Fibroblast of villous mesenchyme (primary cell): ENCODE measurements around the gene RAPGEF5. TPM values are rescaled to one million over a fixed set of nuclear protein-coding genes. Genes with fewer than 3 reads are reported as not detected.

Experiments
- DNase-seq: peaks from one replicate; pipeline ENCODE4 v3.0.0-alpha.2; 2010; ENCODE audit warnings: low read depth
- H3K4me3 ChIP-seq: 2 replicates; pipeline ENCODE4 v1.5.1; 2011; ENCODE audit warnings: low read depth, mild to moderate bottlenecking, low read length
- total RNA-seq: library from RNA; depleted of rRNA; stranded (reverse); fragments of >200 nt; gene quantifications from 2 replicates; pipeline ENCODE4 v1.2.3, GENCODE V29; 2012
- TF ChIP-seq, protein P1 (sequence below): IDR thresholded peaks from 2 replicates; pipeline ENCODE4 v1.5.1; 2012; ENCODE audit warnings: low read depth, mild to moderate bottlenecking, low read length; ENCODE audit not compliant: insufficient read depth

RAPGEF5 gene
- total RNA-seq, 1 donor, result 0.86 TPM

DNA sequence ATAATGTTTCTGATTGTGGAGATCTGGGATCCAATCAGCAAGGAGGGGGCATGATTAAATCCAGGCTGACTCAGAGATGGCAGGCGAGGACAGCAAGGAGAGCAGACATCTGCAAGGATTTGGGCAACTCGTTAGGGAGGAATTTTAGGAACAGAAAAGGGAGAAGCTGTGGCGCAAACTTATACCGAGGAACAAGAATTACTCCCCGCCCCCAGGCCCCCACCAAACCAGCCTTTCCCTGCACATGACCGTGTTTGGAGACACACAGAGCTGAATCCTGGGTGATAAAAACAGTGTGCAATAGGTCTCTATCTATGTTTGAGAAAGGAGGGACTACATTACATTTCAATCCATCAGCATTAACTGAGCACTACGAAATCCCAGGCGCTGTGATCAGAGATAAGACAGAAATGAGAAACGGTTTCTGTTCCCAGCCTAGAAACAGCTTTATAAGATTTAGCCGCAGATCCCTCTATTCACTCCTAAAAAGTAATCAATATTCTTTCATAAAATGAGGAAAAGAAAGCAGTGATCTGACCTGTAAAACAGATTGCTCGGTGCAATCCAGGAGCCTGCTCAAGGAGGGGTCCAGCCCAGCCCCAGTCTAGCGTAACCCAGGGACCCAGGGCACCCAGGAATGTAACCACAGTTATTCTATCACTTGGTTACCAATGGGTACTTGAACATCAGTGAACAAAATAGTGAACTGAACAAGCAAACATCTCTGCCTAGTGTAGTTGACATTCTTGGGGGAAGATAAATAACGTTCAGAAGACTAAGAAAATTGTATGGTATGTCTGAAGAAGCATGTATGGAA, 37.2 kb upstream of the RAPGEF5 start:
- TF ChIP-seq, protein P1, sequence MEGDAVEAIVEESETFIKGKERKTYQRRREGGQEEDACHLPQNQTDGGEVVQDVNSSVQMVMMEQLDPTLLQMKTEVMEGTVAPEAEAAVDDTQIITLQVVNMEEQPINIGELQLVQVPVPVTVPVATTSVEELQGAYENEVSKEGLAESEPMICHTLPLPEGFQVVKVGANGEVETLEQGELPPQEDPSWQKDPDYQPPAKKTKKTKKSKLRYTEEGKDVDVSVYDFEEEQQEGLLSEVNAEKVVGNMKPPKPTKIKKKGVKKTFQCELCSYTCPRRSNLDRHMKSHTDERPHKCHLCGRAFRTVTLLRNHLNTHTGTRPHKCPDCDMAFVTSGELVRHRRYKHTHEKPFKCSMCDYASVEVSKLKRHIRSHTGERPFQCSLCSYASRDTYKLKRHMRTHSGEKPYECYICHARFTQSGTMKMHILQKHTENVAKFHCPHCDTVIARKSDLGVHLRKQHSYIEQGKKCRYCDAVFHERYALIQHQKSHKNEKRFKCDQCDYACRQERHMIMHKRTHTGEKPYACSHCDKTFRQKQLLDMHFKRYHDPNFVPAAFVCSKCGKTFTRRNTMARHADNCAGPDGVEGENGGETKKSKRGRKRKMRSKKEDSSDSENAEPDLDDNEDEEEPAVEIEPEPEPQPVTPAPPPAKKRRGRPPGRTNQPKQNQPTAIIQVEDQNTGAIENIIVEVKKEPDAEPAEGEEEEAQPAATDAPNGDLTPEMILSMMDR, result no peak
- no peak for DNase-seq
- no peak overlapping the region for H3K4me3 ChIP-seq

- TF ChIP-seq, protein P1, result no peak
- H3K4me3 ChIP-seq, result no peak overlapping the region
- no peak for DNase-seq
Observed at GRCh38 chr7:22390516-22390915, 33.6 kb upstream of the RAPGEF5 start.

GRCh38 chr7:22389892-22390291, 32.9 kb upstream of the RAPGEF5 start:
- no peak for DNase-seq
- TF ChIP-seq, protein P1, result no peak
- no peak overlapping the region for H3K4me3 ChIP-seq

GRCh38 chr7:22387583-22387982, 30.6 kb upstream of the RAPGEF5 start:
- no peak overlapping the region for H3K4me3 ChIP-seq
- TF ChIP-seq, protein P1, result no peak
- no peak for DNase-seq

DNA sequence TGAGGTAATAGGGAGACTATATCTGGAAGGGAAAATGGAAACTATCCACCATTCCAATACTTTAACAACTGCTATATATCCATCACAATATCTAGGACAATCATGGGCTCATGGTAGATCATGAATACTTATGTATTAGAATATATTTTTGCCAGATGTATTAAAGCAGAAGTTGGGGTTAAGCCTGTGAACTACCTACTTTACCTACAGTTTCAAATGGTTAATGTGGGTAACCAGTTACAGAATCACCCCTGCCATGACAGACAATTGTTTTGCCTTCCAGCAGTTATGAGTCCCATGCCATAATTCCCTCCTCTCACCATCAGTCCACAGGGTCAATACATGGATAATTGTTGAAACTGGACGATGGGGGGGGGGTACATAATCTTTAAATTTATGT, 29.9 kb upstream of the RAPGEF5 start:
- DNase-seq, result no peak
- H3K4me3 ChIP-seq, result no peak overlapping the region
- TF ChIP-seq, protein P1, result no peak

DNA sequence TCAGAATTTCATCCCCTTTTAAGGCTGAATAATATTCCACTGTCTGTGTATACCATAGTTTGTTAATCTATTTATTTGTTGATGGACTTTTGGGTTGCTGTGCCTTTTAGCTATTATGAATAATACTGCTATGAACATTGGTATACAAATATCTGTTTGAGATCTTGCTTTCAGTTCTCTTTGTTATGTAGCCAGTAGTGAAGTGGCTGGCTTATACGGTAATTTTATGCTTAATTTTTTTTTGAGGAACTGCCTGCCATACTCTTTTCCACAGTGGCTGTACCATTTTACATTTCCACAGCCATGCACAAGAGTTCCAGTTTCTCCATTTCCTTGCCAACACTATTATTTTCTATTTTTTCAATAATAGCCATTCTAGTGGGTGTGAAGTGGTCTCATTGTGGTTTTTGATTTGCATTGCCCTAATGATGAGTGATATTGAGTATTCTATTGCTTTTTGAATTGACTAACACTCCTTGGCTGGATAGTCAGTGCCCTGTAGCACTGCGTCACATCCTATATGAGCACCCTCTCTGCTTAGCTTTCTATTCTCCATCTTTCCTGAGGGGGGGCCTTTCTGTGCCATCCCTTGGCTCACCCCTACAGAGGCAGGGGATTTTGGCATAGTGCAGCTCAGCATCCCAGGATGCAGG, 29.4 kb upstream of the RAPGEF5 start:
- no peak overlapping the region for H3K4me3 ChIP-seq
- no peak for DNase-seq
- TF ChIP-seq, protein P1, result no peak

- DNase-seq, result no peak
- TF ChIP-seq, protein P1, result no peak
- no peak overlapping the region for H3K4me3 ChIP-seq
Observed at GRCh38 chr7:22385326-22385725, 28.4 kb upstream of the RAPGEF5 start.
